Measurements from ENCODE around the gene ZSWIM5.
"Not testable (repeated sequence)": the region's sequence is repeated elsewhere in the genome, so short reads cannot be mapped to it uniquely, and the experiment has no call there.

ZSWIM5 gene

GRCh38 chr1:44977372-44977771 is 229.0 kb downstream of the ZSWIM5 start:
- H3K4me3 Mint-ChIP-seq; H3K9me3 Mint-ChIP-seq; H3K27me3 Mint-ChIP-seq (ENCODE audit: low read depth); H3K4me1 Mint-ChIP-seq (ENCODE audit: low read depth); H3K27ac Mint-ChIP-seq: not testable (repeated sequence)
- peaks cover 40% of the 10 kb centered on the region for H3K36me3 Mint-ChIP-seq (ENCODE audit: low read depth)

GRCh38 chr1:44976252-44976651 is 230.2 kb downstream of the ZSWIM5 start:
- H3K27me3 Mint-ChIP-seq (ENCODE audit: low read depth) = no peaks in the 10 kb centered on the region
- no peak overlapping the region for H3K4me3 Mint-ChIP-seq
- no peak overlapping the region for H3K27ac Mint-ChIP-seq
- H3K36me3 Mint-ChIP-seq (ENCODE audit: low read depth) = peaks cover 42% of the 10 kb centered on the region
- H3K4me1 Mint-ChIP-seq (ENCODE audit: low read depth) = peaks cover 4% of the 10 kb centered on the region
- peaks cover 8% of the 10 kb centered on the region for H3K9me3 Mint-ChIP-seq

GRCh38 chr1:44973645-44974044 is 232.8 kb downstream of the ZSWIM5 start:
- Mint-ChIP-seq H3K4me1 (ENCODE audit: low read depth) (peaks cover 4% of the 10 kb centered on the region), H3K36me3 (ENCODE audit: low read depth) (peaks cover 38% of the 10 kb centered on the region), H3K9me3 (peaks cover 8% of the 10 kb centered on the region), H3K4me3 (no peak overlapping the region), H3K27me3 (ENCODE audit: low read depth) (no peaks in the 10 kb centered on the region), H3K27ac (no peak overlapping the region)

GRCh38 chr1:44970317-44970716 is 236.1 kb downstream of the ZSWIM5 start:
- no peaks in the 10 kb centered on the region for H3K27me3 Mint-ChIP-seq (ENCODE audit: low read depth)
- no peak overlapping the region for H3K4me3 Mint-ChIP-seq
- H3K36me3 Mint-ChIP-seq (ENCODE audit: low read depth) = peaks cover 11% of the 10 kb centered on the region
- H3K27ac Mint-ChIP-seq = no peak overlapping the region
- peaks cover 4% of the 10 kb centered on the region for H3K4me1 Mint-ChIP-seq (ENCODE audit: low read depth)
- no peaks in the 10 kb centered on the region for H3K9me3 Mint-ChIP-seq

All from T-helper 1 cell treated with Interleukin-12 subunit alpha and Interleukin-12 subunit beta and Interleukin-4 antibody, amounts not matched to agents 30 μg/mL and 1 μg/mL, for 36 hours (primary cell).